ENCODE data around the gene SIRT1. TPM values are rescaled to one million over a fixed set of nuclear protein-coding genes. Genes with fewer than 3 reads are reported as not detected.

The SIRT1 gene
- total and polyA plus RNA-seq, 3 experiments from 2014 or later: 20.1 to 26.5 (median 24.8) TPM

DNA sequence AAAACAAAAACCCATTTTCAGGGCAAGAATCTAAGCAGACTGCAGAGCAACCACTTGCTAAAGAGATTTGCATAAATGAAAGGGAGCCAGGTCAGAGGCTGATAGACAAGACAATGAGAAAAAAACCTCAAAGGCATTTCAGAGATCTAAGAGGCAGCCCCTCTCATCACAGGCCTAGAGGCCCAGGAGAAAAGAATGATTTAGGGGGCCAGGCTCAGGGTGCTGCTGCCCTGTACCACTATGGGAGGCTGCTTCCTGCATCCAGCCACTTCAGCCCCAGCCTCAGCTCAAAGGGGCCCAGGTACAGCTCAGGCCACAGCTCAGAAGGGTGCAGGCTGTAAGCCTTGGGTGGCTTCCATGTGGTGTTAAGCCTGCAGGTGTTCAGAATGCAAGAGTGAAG lies 42.7 kb upstream of the SIRT1 start:
- DNase-seq: no peak
- H3K4me1 Mint-ChIP-seq: peaks cover 0 to 4% (median 0%) of the 10 kb centered on the region in 3 donors
- Histone ChIP-seq H3K27ac (ENCODE audit: low read depth, low read length) (no peak overlapping the region), H3K27me3 (ENCODE audit: insufficient read depth, low read length, poor library complexity, severe bottlenecking) (no peaks in the 10 kb centered on the region), H3K36me3 (ENCODE audit: insufficient read depth, low read length) (no peaks in the 10 kb centered on the region), H3K4me3 (ENCODE audit: low read length) (no peak overlapping the region), H3K4me1 (ENCODE audit: insufficient read depth, low read length) (no peaks in the 10 kb centered on the region), H3K9me3 (ENCODE audit: low read length) (no peaks in the 10 kb centered on the region)
- H3K27me3 Mint-ChIP-seq: peaks cover 0 to 6% of the 10 kb centered on the region in 2 donors
- H3K9me3 Mint-ChIP-seq: peaks cover 0 to 9% (median 5%) of the 10 kb centered on the region in 5 donors
- no peak overlapping the region for H3K4me3 Mint-ChIP-seq
- ChIA-PET CTCF (no interaction called here), POLR2A (no interaction called here)
- peaks cover 0 to 15% (median 0%) of the 10 kb centered on the region in 3 donors for H3K36me3 Mint-ChIP-seq
- H3K27ac Mint-ChIP-seq: no peak overlapping the region

DNA sequence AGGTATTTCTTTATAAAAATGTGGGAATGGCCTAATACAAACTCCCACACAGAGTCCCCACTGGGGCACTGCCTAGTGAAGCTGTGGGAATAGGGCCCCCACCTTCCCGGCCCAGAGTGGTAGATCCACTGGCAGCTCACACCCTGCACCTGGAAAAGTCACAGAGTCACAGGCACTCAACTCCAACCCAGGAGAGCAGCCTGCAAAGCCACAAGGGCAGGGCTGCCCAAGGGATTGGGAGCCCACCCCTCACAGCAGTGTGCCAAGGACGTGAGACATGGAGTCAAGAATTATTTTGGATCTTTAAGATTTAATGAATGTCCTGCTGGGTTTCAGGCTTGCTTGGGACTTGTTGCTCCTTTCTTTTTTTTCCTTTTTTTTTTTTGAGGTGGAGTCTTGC lies 41.2 kb upstream of the SIRT1 start:
- POLR2A ChIA-PET: no interaction called here
- Mint-ChIP-seq H3K36me3 (peaks cover 0 to 15% (median 0%) of the 10 kb centered on the region in 3 donors), H3K27ac (peak overlapping the region in 1 of 8 donors; percentile 70), H3K9me3 (peaks cover 0 to 9% (median 5%) of the 10 kb centered on the region in 5 donors), H3K4me3 (no peak overlapping the region), H3K27me3 (peaks cover 0 to 6% of the 10 kb centered on the region in 2 donors), H3K4me1 (peaks cover 0 to 2% (median 0%) of the 10 kb centered on the region in 3 donors)
- Histone ChIP-seq H3K27ac (ENCODE audit: low read depth, low read length) (no peak overlapping the region), H3K36me3 (ENCODE audit: insufficient read depth, low read length) (no peaks in the 10 kb centered on the region), H3K4me1 (ENCODE audit: insufficient read depth, low read length) (no peaks in the 10 kb centered on the region), H3K27me3 (ENCODE audit: insufficient read depth, low read length, poor library complexity, severe bottlenecking) (no peaks in the 10 kb centered on the region), H3K4me3 (ENCODE audit: low read length) (no peak overlapping the region), H3K9me3 (ENCODE audit: low read length) (no peaks in the 10 kb centered on the region)
- no peak for DNase-seq
- CTCF ChIA-PET: interaction anchor here (2.3 kb wide), 1 partner anchor 12 kb away, joined by 8 read pairs; no protein-coding TSS in a partner anchor

DNA sequence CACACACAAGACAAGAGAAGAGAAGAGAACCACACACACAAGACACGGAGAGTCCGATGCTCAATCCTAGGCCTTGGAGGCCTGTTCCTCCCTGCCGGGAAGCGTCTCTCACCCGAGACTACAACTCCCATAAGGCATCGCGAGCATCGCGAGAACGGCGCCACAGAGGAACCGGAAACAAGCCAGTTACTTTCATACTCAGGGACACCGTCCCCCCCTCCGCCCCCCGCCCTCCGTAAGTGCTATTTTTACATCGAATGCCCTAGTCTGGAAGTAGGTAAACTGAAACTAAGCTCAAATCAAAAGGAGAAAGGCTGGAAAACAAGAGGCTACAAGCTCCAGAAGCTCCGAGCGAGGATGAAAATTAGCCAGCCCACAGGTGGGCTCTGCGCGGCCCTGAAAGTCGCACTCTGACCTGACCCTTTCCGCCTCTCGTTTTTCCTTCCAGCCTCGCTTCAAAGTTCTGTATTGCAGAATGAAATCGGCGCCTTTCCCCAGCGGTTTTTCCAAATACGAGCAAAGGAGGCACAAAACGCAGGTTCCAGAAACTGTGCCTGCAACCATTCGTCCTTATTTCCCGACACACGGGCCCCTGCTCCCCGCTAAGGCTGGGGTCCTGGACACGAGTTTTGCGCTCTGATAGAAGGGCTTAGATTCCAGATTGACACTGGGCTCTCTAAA lies 35.0 kb upstream of the SIRT1 start:
- peaks cover 5% of the 10 kb centered on the region for H3K4me1 ChIP-seq (ENCODE audit: insufficient read depth, low read length)
- H3K4me3 ChIP-seq (ENCODE audit: low read length): peak overlapping the region; percentile 86
- peak; percentile 83 to 96 (median 85) for DNase-seq
- peak overlapping the region; percentile 77 for H3K27ac ChIP-seq (ENCODE audit: low read depth, low read length)
- H3K27ac Mint-ChIP-seq: peak overlapping the region; percentile 79 to 98 (median 96)
- POLR2A ChIA-PET: interaction anchor here (0.6 to 1.4 kb wide), 7 partner anchors 15 to 557 kb away, joined by 3 to 8 read pairs (median 5); partner anchors contain the start of genes HNRNPH3 and PBLD
- H3K27me3 ChIP-seq (ENCODE audit: insufficient read depth, low read length, poor library complexity, severe bottlenecking): no peaks in the 10 kb centered on the region
- peaks cover 0 to 2% (median 0%) of the 10 kb centered on the region in 5 donors for H3K9me3 Mint-ChIP-seq
- no peaks in the 10 kb centered on the region for H3K9me3 ChIP-seq (ENCODE audit: low read length)
- peaks cover 0 to 8% (median 0%) of the 10 kb centered on the region in 3 donors for H3K36me3 Mint-ChIP-seq
- peaks cover 0 to 3% of the 10 kb centered on the region in 2 donors for H3K27me3 Mint-ChIP-seq
- CTCF ChIA-PET: interaction anchor here (0.7 kb wide), 1 partner anchor 307 kb away, joined by 3 read pairs; no protein-coding TSS in a partner anchor
- no peaks in the 10 kb centered on the region for H3K36me3 ChIP-seq (ENCODE audit: insufficient read depth, low read length)
- peak overlapping the region; percentile 88 to 96 (median 94) for H3K4me3 Mint-ChIP-seq
- H3K4me1 Mint-ChIP-seq: peaks cover 8 to 11% (median 10%) of the 10 kb centered on the region in 3 donors

DNA sequence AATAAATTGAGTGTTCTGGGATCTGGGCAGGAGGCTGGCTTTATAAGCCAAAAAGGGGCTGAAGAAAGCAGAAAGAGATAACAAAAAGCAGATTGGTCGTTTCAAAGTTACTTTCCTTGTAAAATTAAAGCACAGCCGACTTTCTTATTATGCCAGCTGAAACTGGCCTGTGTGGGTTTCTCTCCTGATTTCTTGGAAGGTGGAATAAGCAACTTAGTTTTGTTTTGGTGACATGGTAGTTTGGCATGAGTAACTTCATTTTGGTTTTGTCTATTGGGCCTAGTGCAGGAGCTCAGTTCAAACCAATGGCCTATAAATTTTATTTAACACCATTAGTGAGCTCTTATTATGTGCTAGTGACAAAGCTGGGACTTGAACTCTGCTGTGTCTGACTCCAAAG lies 33.3 kb upstream of the SIRT1 start:
- H3K36me3 Mint-ChIP-seq: peaks cover 0 to 8% (median 0%) of the 10 kb centered on the region in 3 donors
- Histone ChIP-seq H3K4me3 (ENCODE audit: low read length) (no peak overlapping the region), H3K36me3 (ENCODE audit: insufficient read depth, low read length) (no peaks in the 10 kb centered on the region), H3K9me3 (ENCODE audit: low read length) (no peaks in the 10 kb centered on the region), H3K27ac (ENCODE audit: low read depth, low read length) (no peak overlapping the region), H3K27me3 (ENCODE audit: insufficient read depth, low read length, poor library complexity, severe bottlenecking) (no peaks in the 10 kb centered on the region), H3K4me1 (ENCODE audit: insufficient read depth, low read length) (peaks cover 5% of the 10 kb centered on the region)
- ChIA-PET CTCF (interaction anchor here (0.7 to 1.1 kb wide), 2 partner anchors 63 to 1238 kb away, joined by 3 read pairs; no protein-coding TSS in a partner anchor), POLR2A (interaction anchor here (0.5 to 0.6 kb wide), 2 partner anchors 26 to 31 kb away, joined by 8 to 9 read pairs; no protein-coding TSS in a partner anchor)
- H3K27ac Mint-ChIP-seq: peak overlapping the region in 1 of 8 donors; percentile 68
- H3K9me3 Mint-ChIP-seq: peaks cover 0 to 2% (median 0%) of the 10 kb centered on the region in 5 donors
- H3K27me3 Mint-ChIP-seq: no peaks in the 10 kb centered on the region
- H3K4me1 Mint-ChIP-seq: peaks cover 11 to 16% (median 12%) of the 10 kb centered on the region in 3 donors
- no peak for DNase-seq
- H3K4me3 Mint-ChIP-seq: peak overlapping the region in 6 of 7 donors; percentile 6 to 74 (median 32)

DNA sequence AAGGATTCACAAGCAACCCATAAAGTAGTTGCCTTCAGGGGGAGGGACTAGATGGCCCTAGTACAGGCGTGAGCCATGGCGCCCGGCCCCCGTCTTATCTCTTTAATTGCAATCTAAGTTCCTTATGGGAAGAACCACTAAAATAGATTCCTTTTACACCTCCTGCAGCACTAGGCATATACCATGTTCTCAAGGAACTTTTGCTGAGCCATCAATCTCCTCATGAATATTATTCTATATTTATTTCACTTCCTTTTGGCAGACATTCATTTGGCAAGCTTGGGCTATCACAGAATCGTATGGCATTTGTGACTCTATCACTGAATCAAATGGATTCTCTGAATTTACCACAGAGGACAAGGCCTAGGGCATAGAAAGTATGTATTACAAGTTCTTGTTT lies 31.7 kb upstream of the SIRT1 start:
- no peaks in the 10 kb centered on the region for H3K27me3 Mint-ChIP-seq
- H3K9me3 Mint-ChIP-seq: peaks cover 0 to 2% (median 0%) of the 10 kb centered on the region in 5 donors
- Histone ChIP-seq H3K27me3 (ENCODE audit: insufficient read depth, low read length, poor library complexity, severe bottlenecking) (no peaks in the 10 kb centered on the region), H3K27ac (ENCODE audit: low read depth, low read length) (no peak overlapping the region), H3K9me3 (ENCODE audit: low read length) (no peaks in the 10 kb centered on the region), H3K4me3 (ENCODE audit: low read length) (no peak overlapping the region), H3K36me3 (ENCODE audit: insufficient read depth, low read length) (no peaks in the 10 kb centered on the region), H3K4me1 (ENCODE audit: insufficient read depth, low read length) (peaks cover 5% of the 10 kb centered on the region)
- H3K4me1 Mint-ChIP-seq: peaks cover 10 to 16% (median 12%) of the 10 kb centered on the region in 3 donors
- H3K36me3 Mint-ChIP-seq: peaks cover 0 to 8% (median 0%) of the 10 kb centered on the region in 3 donors
- POLR2A ChIA-PET: interaction anchor here (0.7 kb wide), 1 partner anchor 215 kb away, joined by 3 read pairs; no protein-coding TSS in a partner anchor
- peak overlapping the region in 1 of 7 donors; percentile 34 for H3K4me3 Mint-ChIP-seq
- no peak for DNase-seq
- CTCF ChIA-PET: interaction anchor here (4.7 kb wide), 1 partner anchor 303 kb away, joined by 118 read pairs; no protein-coding TSS in a partner anchor
- no peak overlapping the region for H3K27ac Mint-ChIP-seq

DNA sequence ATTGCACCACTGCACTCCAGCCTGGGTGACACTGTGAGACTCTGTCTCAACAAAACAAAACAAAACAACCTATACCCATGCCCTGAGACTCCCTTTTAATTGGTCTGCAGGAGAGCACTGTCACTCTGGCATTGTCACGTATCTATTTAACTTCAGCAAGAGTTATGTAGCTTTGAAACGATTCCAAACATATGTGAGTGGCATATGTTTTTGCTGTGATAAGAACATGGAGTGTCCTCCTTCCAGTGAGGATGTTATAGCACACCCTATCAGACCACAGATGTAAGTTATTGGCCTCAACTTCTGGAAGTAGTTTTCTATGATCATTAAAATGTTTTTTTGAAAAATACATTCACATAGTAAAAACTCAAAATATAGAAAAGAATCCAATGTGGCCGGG lies 30.9 kb upstream of the SIRT1 start:
- Mint-ChIP-seq H3K36me3 (peaks cover 0 to 8% (median 0%) of the 10 kb centered on the region in 3 donors), H3K27ac (no peak overlapping the region), H3K27me3 (peaks cover 0 to under 1% of the 10 kb centered on the region in 2 donors), H3K9me3 (peaks cover 0 to 2% (median 0%) of the 10 kb centered on the region in 5 donors), H3K4me1 (peaks cover 10 to 16% (median 12%) of the 10 kb centered on the region in 3 donors), H3K4me3 (no peak overlapping the region)
- peaks cover 5% of the 10 kb centered on the region for H3K4me1 ChIP-seq (ENCODE audit: insufficient read depth, low read length)
- no peaks in the 10 kb centered on the region for H3K36me3 ChIP-seq (ENCODE audit: insufficient read depth, low read length)
- ChIA-PET CTCF (interaction anchor here (2.4 to 4.7 kb wide), 2 partner anchors 9 to 303 kb away, joined by 8 to 118 read pairs; no protein-coding TSS in a partner anchor), POLR2A (no interaction called here)
- no peaks in the 10 kb centered on the region for H3K27me3 ChIP-seq (ENCODE audit: insufficient read depth, low read length, poor library complexity, severe bottlenecking)
- H3K9me3 ChIP-seq (ENCODE audit: low read length): no peaks in the 10 kb centered on the region
- H3K27ac ChIP-seq (ENCODE audit: low read depth, low read length): no peak overlapping the region
- H3K4me3 ChIP-seq (ENCODE audit: low read length): no peak overlapping the region
- DNase-seq: no peak

DNA sequence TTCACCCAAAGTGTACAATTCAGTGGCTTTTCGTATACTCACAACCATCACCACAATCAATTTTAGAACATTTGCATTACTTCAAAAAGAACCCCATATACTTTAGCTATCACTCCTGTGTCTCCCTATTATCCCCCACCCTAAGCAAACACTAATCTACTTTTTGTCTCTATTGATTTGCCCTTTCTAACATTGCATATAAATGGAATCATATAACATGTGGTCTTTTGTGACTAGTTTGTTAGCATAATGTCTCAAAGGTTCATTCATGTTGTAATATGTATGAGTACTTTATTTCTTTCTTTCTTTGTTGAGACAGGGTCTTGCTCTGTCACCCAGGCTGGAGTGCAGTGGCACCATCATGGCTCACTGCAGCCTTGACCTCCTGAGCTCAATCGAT lies 25.5 kb upstream of the SIRT1 start:
- ChIA-PET CTCF (interaction anchor here (0.6 kb wide), 1 partner anchor 412 kb away, joined by 3 read pairs; no protein-coding TSS in a partner anchor), POLR2A (no interaction called here)
- DNase-seq: no peak
- Histone ChIP-seq H3K9me3 (ENCODE audit: low read length) (no peaks in the 10 kb centered on the region), H3K4me3 (ENCODE audit: low read length) (no peak overlapping the region), H3K27me3 (ENCODE audit: insufficient read depth, low read length, poor library complexity, severe bottlenecking) (no peaks in the 10 kb centered on the region), H3K27ac (ENCODE audit: low read depth, low read length) (no peak overlapping the region), H3K4me1 (ENCODE audit: insufficient read depth, low read length) (no peaks in the 10 kb centered on the region), H3K36me3 (ENCODE audit: insufficient read depth, low read length) (no peaks in the 10 kb centered on the region)
- Mint-ChIP-seq H3K36me3 (no peaks in the 10 kb centered on the region), H3K4me1 (peaks cover 2 to 5% (median 3%) of the 10 kb centered on the region in 3 donors), H3K27me3 (peaks cover 0 to 6% of the 10 kb centered on the region in 2 donors), H3K4me3 (no peak overlapping the region), H3K27ac (no peak overlapping the region), H3K9me3 (no peaks in the 10 kb centered on the region)

Data from CD8-positive, alpha-beta memory T cell (primary cell).